HepG2 (cell line): ENCODE results near the gene CMPK1.

Experiments used
- RFX5 ChIP-seq: IDR thresholded peaks from 2 replicates; pipeline ENCODE4 v1.6.1; 2011; ENCODE audit warnings: low read depth, low read length, improper control_type of control experiment
- ZZZ3 ChIP-seq: sonication (generic); formaldehyde crosslinking; IDR thresholded peaks from 2 replicates; pipeline ENCODE4 v1.4.0; 2020; ENCODE audit warnings: missing genetic modification reagents, mild to moderate bottlenecking, borderline replicate concordance

DNA sequence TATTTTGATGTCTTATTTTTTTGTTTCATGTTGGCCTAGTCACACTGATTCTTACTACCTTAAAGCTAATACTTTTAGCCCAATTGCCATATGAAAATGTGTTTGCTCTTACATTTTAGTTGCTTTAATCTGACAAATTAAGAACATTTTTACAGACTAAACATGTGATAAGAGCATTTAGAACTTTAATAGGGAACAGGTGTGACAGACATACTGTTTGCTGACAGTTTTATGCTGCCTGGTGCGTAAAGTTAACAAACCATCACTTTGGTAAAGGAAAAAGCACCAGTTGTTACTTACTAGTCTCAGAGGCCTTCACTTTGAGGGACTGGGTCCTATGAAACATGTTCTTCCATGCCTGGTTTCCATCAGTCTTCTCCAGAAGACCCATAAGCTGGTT is 14.7 kb downstream of the CMPK1 start:
- no peak for TF ChIP-seq RFX5
- TF ChIP-seq ZZZ3, result no peak
